ENCODE measurements around the gene ZDHHC14. TPM values are rescaled to one million over a fixed set of nuclear protein-coding genes. Genes with fewer than 3 reads are reported as not detected.

The ZDHHC14 gene
- total RNA-seq, 1 donor from 2014 or later: 26.1 TPM

DNA sequence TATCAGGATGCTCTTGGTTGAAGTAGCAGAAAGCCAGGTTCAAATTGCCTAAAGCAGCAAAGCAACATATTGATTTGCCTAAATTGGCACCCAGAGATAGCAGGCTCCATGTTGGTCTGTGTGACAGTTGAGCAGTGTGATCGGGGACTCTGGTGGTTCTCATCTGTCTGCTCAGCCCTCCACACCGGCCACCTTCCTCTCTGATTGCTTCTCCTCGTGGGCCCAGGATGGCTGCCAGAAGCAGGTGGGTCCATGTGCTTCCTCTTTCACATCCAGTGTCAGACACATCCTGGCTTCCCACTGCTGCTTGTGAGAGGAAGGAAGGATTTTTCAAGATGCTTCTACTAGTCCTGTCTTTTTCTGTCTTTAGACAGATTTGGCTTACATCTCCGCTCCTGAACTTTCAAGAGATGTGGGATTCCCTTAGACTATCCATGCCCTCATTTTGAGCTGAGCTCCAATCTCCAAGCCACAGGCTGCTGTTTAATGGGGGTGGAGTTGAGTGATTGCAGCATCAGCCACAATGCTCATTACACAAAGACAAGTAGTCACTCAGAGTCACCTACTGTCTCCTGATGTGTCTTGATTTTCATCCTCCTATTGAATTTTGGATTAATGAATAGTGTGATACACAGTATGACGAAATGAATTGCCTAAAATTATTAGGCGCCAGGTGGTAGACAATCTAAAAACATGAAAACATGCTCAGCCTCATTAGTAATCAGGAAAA is 122.2 kb downstream of the ZDHHC14 start:
- TF ChIP-seq, protein P1, sequence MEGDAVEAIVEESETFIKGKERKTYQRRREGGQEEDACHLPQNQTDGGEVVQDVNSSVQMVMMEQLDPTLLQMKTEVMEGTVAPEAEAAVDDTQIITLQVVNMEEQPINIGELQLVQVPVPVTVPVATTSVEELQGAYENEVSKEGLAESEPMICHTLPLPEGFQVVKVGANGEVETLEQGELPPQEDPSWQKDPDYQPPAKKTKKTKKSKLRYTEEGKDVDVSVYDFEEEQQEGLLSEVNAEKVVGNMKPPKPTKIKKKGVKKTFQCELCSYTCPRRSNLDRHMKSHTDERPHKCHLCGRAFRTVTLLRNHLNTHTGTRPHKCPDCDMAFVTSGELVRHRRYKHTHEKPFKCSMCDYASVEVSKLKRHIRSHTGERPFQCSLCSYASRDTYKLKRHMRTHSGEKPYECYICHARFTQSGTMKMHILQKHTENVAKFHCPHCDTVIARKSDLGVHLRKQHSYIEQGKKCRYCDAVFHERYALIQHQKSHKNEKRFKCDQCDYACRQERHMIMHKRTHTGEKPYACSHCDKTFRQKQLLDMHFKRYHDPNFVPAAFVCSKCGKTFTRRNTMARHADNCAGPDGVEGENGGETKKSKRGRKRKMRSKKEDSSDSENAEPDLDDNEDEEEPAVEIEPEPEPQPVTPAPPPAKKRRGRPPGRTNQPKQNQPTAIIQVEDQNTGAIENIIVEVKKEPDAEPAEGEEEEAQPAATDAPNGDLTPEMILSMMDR (IDR thresholded peaks at IDR 0.05; ENCODE audit: unreplicated experiment): no peak
- no peak overlapping the region for H3K4me3 Mint-ChIP-seq (ENCODE audit: unreplicated experiment)

DNA sequence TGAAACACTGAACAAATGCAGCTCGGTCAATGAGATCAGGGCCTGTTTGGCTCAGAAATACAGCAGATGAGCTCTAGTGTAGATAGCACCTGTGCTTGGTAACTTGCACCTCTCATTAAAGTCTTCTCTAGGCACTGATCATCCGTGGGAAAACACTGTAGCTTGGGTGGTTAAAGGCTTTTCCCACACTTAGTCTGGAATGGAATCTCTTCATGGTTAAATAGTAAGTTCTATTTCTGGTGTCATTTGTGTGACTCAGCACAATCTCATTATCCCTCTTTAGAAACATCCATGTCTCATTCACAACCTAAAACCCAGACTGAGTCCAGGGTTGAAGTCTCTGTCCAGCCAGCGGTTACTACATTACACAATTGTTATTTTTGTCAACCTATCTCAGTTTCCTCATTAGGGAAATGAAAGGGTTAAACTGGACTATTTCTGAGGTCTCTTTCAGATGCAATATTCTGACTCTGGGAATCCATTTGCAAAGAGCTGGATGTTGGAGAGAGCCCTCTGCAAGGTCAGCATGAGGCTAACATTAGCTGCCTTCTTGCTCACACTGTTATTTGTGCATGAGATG is 125.0 kb downstream of the ZDHHC14 start:
- peaks cover 5% of the 10 kb centered on the region for H3K9me3 Mint-ChIP-seq (ENCODE audit: unreplicated experiment)
- H3K4me3 Mint-ChIP-seq (ENCODE audit: unreplicated experiment): peak overlapping the region; percentile 60
- TF ChIP-seq, protein P1 (IDR thresholded peaks at IDR 0.05; ENCODE audit: unreplicated experiment): no peak
- H3K27me3 Mint-ChIP-seq (ENCODE audit: unreplicated experiment): peaks cover 4% of the 10 kb centered on the region
- peaks cover 48% of the 10 kb centered on the region for H3K36me3 Mint-ChIP-seq (ENCODE audit: low read depth, unreplicated experiment)
- no peak for DNase-seq (ENCODE audit: low spot score)
- H3K27ac Mint-ChIP-seq (ENCODE audit: unreplicated experiment): no peak overlapping the region
- peaks cover 13% of the 10 kb centered on the region for H3K4me1 Mint-ChIP-seq (ENCODE audit: unreplicated experiment)

More for the DNA sequence above, 122.2 kb downstream of the ZDHHC14 start:
- peaks cover 20% of the 10 kb centered on the region for H3K4me1 Mint-ChIP-seq (ENCODE audit: unreplicated experiment)
- H3K36me3 Mint-ChIP-seq (ENCODE audit: low read depth, unreplicated experiment): peaks cover 41% of the 10 kb centered on the region
- peaks cover 5% of the 10 kb centered on the region for H3K9me3 Mint-ChIP-seq (ENCODE audit: unreplicated experiment)
- no peak overlapping the region for H3K27ac Mint-ChIP-seq (ENCODE audit: unreplicated experiment)
- H3K27me3 Mint-ChIP-seq (ENCODE audit: unreplicated experiment): peaks cover 6% of the 10 kb centered on the region
- DNase-seq (ENCODE audit: low spot score): no peak

DNA sequence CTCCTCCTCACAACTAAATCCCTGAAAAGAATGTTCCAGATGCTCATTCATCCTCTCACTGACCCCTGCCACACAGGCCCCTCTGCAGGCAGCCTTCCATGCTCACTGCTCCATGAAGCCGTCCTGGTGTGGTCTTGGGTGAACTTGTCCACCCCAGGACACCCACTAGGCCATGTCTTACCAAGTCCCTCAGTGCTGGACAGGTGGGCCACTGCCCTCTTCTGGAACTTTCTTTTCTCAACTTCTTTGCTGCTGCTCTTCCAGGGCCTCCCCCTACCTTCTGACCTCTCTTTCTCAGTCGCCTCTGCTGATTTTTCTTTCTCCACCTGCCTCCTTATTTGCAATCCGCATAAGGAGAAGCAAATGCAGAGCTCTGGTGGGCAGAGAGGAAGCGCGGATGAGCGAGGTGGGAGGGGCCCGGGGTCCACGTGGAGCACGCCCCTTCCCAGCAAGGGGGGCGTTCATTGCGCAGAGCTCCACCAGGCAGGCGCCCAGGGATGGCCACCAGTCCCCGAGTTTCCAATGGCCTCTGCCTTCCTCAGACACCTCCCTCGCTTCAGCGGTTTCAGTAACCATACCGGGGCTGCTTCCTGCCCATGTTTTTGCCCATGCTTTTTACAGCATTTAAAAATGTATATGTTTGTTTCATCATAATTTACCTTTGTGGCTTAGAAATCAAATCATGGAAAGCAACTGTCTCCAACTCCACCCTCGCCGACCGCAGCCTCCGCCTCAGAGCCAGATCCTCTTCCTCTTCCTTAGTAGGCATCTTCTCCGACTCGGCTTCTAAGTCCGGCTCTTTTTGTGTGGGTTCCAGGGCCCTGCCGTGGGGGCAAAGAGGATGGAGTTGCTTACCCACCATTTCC is 129.6 kb downstream of the ZDHHC14 start:
- Mint-ChIP-seq H3K27me3 (ENCODE audit: unreplicated experiment) (peaks cover 4% of the 10 kb centered on the region), H3K9me3 (ENCODE audit: unreplicated experiment) (no peaks in the 10 kb centered on the region), H3K36me3 (ENCODE audit: low read depth, unreplicated experiment) (peaks cover 33% of the 10 kb centered on the region), H3K27ac (ENCODE audit: unreplicated experiment) (no peak overlapping the region), H3K4me1 (ENCODE audit: unreplicated experiment) (peaks cover 10% of the 10 kb centered on the region), H3K4me3 (ENCODE audit: unreplicated experiment) (no peak overlapping the region)
- DNase-seq (ENCODE audit: low spot score): no peak
- TF ChIP-seq, protein P1 (IDR thresholded peaks at IDR 0.05; ENCODE audit: unreplicated experiment): no peak

DNA sequence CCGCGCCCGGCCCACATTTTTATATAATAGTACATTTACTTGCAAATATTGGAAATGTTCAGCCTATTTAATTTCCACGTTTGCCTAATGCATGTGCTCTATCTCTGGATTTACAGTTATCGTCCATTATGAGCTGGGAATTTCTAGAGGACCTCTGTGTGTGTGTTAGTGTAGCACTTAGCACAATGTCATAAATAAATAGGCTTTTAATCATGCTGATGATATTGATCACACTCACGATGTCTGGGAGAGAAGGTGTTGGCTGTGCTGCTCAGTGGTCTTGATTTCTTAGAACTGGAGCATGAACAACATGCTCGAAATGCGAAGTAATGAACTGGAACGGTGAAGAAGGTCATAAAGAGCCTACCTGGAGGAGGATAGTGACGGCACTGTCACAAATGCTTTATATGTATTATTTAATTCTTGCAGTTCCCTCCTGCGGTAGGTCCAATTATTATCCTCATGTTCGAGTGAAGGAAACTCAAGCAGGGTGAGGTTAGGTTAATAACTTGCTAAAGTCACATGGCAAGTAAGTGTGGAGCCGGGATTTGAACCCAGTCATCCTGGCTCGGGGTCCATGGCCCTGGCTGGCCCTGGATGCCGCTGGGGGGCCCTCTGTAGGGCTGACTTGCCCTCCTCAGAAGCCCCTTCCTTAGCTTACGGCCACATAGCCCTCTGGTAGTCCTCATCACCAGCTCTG is 130.8 kb downstream of the ZDHHC14 start:
- no peak for DNase-seq (ENCODE audit: low spot score)
- H3K4me1 Mint-ChIP-seq (ENCODE audit: unreplicated experiment): peaks cover 14% of the 10 kb centered on the region
- no peaks in the 10 kb centered on the region for H3K9me3 Mint-ChIP-seq (ENCODE audit: unreplicated experiment)
- H3K27ac Mint-ChIP-seq (ENCODE audit: unreplicated experiment): no peak overlapping the region
- peaks cover 20% of the 10 kb centered on the region for H3K36me3 Mint-ChIP-seq (ENCODE audit: low read depth, unreplicated experiment)
- TF ChIP-seq, protein P1 (IDR thresholded peaks at IDR 0.05; ENCODE audit: unreplicated experiment): no peak
- no peak overlapping the region for H3K4me3 Mint-ChIP-seq (ENCODE audit: unreplicated experiment)
- H3K27me3 Mint-ChIP-seq (ENCODE audit: unreplicated experiment): peaks cover 4% of the 10 kb centered on the region
